ACHN (cell line): ENCODE measurements around the gene ORAI2.
"Not testable (repeated sequence)": the region's sequence is repeated elsewhere in the genome, so short reads cannot be mapped to it uniquely, and the experiment has no call there.

Experiments used
- DNase-seq: peaks from one replicate; pipeline ENCODE4 v3.0.0-alpha.2; 2015
- in situ Hi-C: cut with HindIII; loops from 2 replicates; pipeline ENCODE4 v1.10.0; 2017; ENCODE audit warnings: low sequenced_read_pairs, low pct_ligation_motif_present, low pct_unique_long_range_greater_than_20kb

ORAI2 gene

GRCh38 chr7:102463841-102464576 is 30.6 kb downstream of the ORAI2 start:
- in situ Hi-C loops, result no loop called here
- DNase-seq, result peak; percentile 56

- DNase-seq, result peak; percentile 91
- in situ Hi-C loops, result no loop called here
Measured at GRCh38 chr7:102464577-102465280, 31.4 kb downstream of the ORAI2 start, which contains the start of the genes ALKBH4 and LRWD1. Gene ALKBH4, minus strand, starts transcription at chr7:102464863. Its CDS starts 27 bp downstream, at chr7:102464836. Gene LRWD1, plus strand, starts transcription at chr7:102464984. Its CDS starts 97 bp downstream, at chr7:102465081.

- DNase-seq, result no peak
- in situ Hi-C loops, result no loop called here
Measured at GRCh38 chr7:102466097-102466496, 32.7 kb downstream of the ORAI2 start.

- no peak for DNase-seq
- in situ Hi-C loops, result no loop called here
Measured at GRCh38 chr7:102467581-102468477, 34.5 kb downstream of the ORAI2 start.

- in situ Hi-C loops, result no loop called here
- no peak for DNase-seq
Measured at GRCh38 chr7:102468478-102469350, 35.3 kb downstream of the ORAI2 start.

- no peak for DNase-seq
- in situ Hi-C loops, result no loop called here
Measured at GRCh38 chr7:102469351-102469971, 36.1 kb downstream of the ORAI2 start.

- in situ Hi-C loops, result no loop called here
Measured at GRCh38 chr7:102469972-102470825, 36.8 kb downstream of the ORAI2 start.

GRCh38 chr7:102471791-102472125 is 38.4 kb downstream of the ORAI2 start:
- in situ Hi-C loops, result no loop called here

More at GRCh38 chr7:102469972-102470825, 36.8 kb downstream of the ORAI2 start:
- no peak for DNase-seq

GRCh38 chr7:102472126-102473041 is 39.0 kb downstream of the ORAI2 start:
- no peak for DNase-seq
- in situ Hi-C loops, result no loop called here

More at GRCh38 chr7:102471791-102472125, 38.4 kb downstream of the ORAI2 start:
- no peak for DNase-seq

GRCh38 chr7:102473271-102473991 is 40.1 kb downstream of the ORAI2 start:
- in situ Hi-C loops, result no loop called here
- DNase-seq, result no peak

GRCh38 chr7:102474116-102474515 is 40.7 kb downstream of the ORAI2 start:
- DNase-seq, in situ Hi-C loops: not testable (repeated sequence)

- in situ Hi-C loops, result not testable (repeated sequence)
- peak; percentile 60 for DNase-seq
Measured at GRCh38 chr7:102474736-102475435, 41.5 kb downstream of the ORAI2 start.

- peak; percentile 74 for DNase-seq
- in situ Hi-C loops, result not testable (repeated sequence)
Measured at GRCh38 chr7:102478314-102479208, 45.2 kb downstream of the ORAI2 start, which contains the start of gene POLR2J. Gene POLR2J, minus strand, starts transcription at chr7:102478922. Its CDS starts 62 bp downstream, at chr7:102478860.

GRCh38 chr7:102479209-102479584 is 45.8 kb downstream of the ORAI2 start:
- DNase-seq, in situ Hi-C loops: not testable (repeated sequence)
